SK-N-SH treated with all-trans-retinoic acid at 6 μM for 48 hours (cell line): Measurements from ENCODE around the gene LLGL2.

Experiments
- ATAC-seq: fragments of 200-7000 bp; cut with Tn5 transposase; 3 replicates; pipeline ENCODE4 v1.9.1; 2020; ENCODE audit warnings: mild to moderate bottlenecking, moderate library complexity
- ARNTL ChIP-seq: fragments of 450-650 bp; formaldehyde crosslinking; IDR thresholded peaks from 2 replicates; pipeline ENCODE4 v1.5.0; 2020; ENCODE audit warnings: low read depth, mild to moderate bottlenecking, moderate library complexity, borderline replicate concordance
- BACH2 ChIP-seq: fragments of 250-450 bp; sonication (Bioruptor Pico); IDR thresholded peaks from 2 replicates; pipeline ENCODE4 v1.9.0; 2021; ENCODE audit warnings: mild to moderate bottlenecking, borderline replicate concordance
- CREB5 ChIP-seq: fragments of 250-450 bp; sonication (Bioruptor Pico); IDR thresholded peaks from 2 replicates; pipeline ENCODE4 v1.5.1; 2020; ENCODE audit warnings: low read depth, mild to moderate bottlenecking, moderate library complexity
- CSDC2 ChIP-seq: fragments of 250-450 bp; sonication (Bioruptor Pico); IDR thresholded peaks from 2 replicates; pipeline ENCODE4 v1.5.0; 2020; ENCODE audit warnings: mild to moderate bottlenecking, moderate library complexity
- ESRRG ChIP-seq: fragments of 250-450 bp; sonication (Bioruptor Pico); IDR thresholded peaks from 2 replicates; pipeline ENCODE4 v1.6.1; 2021; ENCODE audit warnings: mild to moderate bottlenecking
- GLIS3 ChIP-seq: fragments of 250-450 bp; sonication (Bioruptor Pico); IDR thresholded peaks from 2 replicates; pipeline ENCODE4 v1.5.0; 2020; ENCODE audit warnings: mild to moderate bottlenecking, moderate library complexity
- OSR1 ChIP-seq: fragments of 250-450 bp; sonication (Bioruptor Pico); IDR thresholded peaks from 2 replicates; pipeline ENCODE4 v1.8.0; 2022; ENCODE audit warnings: moderate library complexity, mild to moderate bottlenecking, inconsistent platforms
- PPARA ChIP-seq: fragments of 250-450 bp; sonication (Bioruptor Pico); IDR thresholded peaks from 2 replicates; pipeline ENCODE4 v1.5.0; 2020; ENCODE audit warnings: mild to moderate bottlenecking, borderline replicate concordance
- RARB ChIP-seq: fragments of 250-450 bp; sonication (Bioruptor Pico); IDR thresholded peaks from 2 replicates; pipeline ENCODE4 v1.8.0; 2021; ENCODE audit warnings: mild to moderate bottlenecking, moderate library complexity
- SNAI2 ChIP-seq: fragments of 250-450 bp; sonication (Bioruptor Pico); IDR thresholded peaks from 2 replicates; pipeline ENCODE4 v1.5.0; 2020; ENCODE audit warnings: mild to moderate bottlenecking, moderate library complexity
- TCF4 ChIP-seq: fragments of 250-450 bp; sonication (Bioruptor Pico); IDR thresholded peaks from 2 replicates; pipeline ENCODE4 v1.8.0; 2021; ENCODE audit warnings: mild to moderate bottlenecking, moderate library complexity, borderline replicate concordance
- TSHZ2 ChIP-seq: fragments of 250-450 bp; sonication (Bioruptor Pico); IDR thresholded peaks from 2 replicates; pipeline ENCODE4 v1.5.0; 2020; ENCODE audit warnings: mild to moderate bottlenecking, moderate library complexity
- ZC3H10 ChIP-seq: fragments of 250-450 bp; sonication (Bioruptor Pico); IDR thresholded peaks from 2 replicates; pipeline ENCODE4 v1.5.1; 2021; ENCODE audit warnings: mild to moderate bottlenecking, moderate library complexity
- ZFP3 ChIP-seq: fragments of 250-450 bp; sonication (Bioruptor Pico); IDR thresholded peaks from 2 replicates; pipeline ENCODE4 v1.5.0; 2020; ENCODE audit warnings: mild to moderate bottlenecking, moderate library complexity
- ZFP30 ChIP-seq: fragments of 450-650 bp; formaldehyde crosslinking; IDR thresholded peaks from 2 replicates; pipeline ENCODE4 v1.5.0; 2022; ENCODE audit warnings: mild to moderate bottlenecking, moderate library complexity
- ZNF565 ChIP-seq: fragments of 450-650 bp; formaldehyde crosslinking; conservative IDR thresholded peaks from 2 replicates; pipeline ENCODE4 v1.5.0; 2020; ENCODE audit warnings: low read depth, mild to moderate bottlenecking, moderate library complexity
- ZNF70 ChIP-seq: fragments of 450-650 bp; formaldehyde crosslinking; IDR thresholded peaks from 2 replicates; pipeline ENCODE4 v1.5.0; 2020; ENCODE audit warnings: mild to moderate bottlenecking, moderate library complexity
- ZNF8 ChIP-seq: fragments of 450-650 bp; formaldehyde crosslinking; IDR thresholded peaks from 2 replicates; pipeline ENCODE4 v1.5.0; 2020; ENCODE audit warnings: mild to moderate bottlenecking, moderate library complexity
- TF ChIP-seq, protein P1 (sequence below): fragments of 250-450 bp; sonication (Bioruptor Pico); IDR thresholded peaks from 2 replicates; pipeline ENCODE4 v1.8.0; 2020; ENCODE audit warnings: mild to moderate bottlenecking, moderate library complexity, borderline replicate concordance
- TF ChIP-seq, protein P2 (sequence below): fragments of 250-450 bp; sonication (Bioruptor Pico); IDR thresholded peaks from 2 replicates; pipeline ENCODE4 v1.8.0; 2021; ENCODE audit warnings: low read depth, mild to moderate bottlenecking, moderate library complexity, borderline replicate concordance
- TF ChIP-seq, protein P3 (sequence below): fragments of 250-450 bp; sonication (Bioruptor Pico); IDR thresholded peaks from 2 replicates; pipeline ENCODE4 v1.5.1; 2021; ENCODE audit warnings: mild to moderate bottlenecking, moderate library complexity

Gene LLGL2

GRCh38 chr17:75535871-75536270, 10.4 kb downstream of the LLGL2 start:
- TF ChIP-seq ZFP3 (CRISPR knock-in tag) = no peak
- TF ChIP-seq ZC3H10 (CRISPR knock-in tag) = no peak
- no peak for TF ChIP-seq TCF4 (CRISPR knock-in tag)
- no peak for ATAC-seq

DNA sequence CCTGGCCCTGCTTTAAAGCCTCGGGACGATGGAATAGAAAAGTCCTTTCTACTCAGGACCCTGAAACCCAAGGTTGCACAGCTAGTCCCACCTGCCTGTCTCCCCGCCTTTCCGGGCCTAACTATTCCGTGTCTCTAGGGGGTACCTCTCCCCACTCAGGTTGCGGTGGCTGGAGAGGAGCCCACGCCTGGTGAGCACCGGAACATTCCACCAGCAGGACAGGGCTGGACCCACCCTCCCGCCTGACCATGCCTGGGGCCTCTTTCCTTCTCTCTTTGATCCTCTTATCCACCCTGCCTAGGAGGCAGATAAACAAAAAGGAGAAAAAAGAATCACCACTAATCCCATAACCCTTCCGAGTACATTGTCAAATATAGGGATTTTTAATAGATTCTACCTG, 10.9 kb downstream of the LLGL2 start:
- ATAC-seq = no peak
- TF ChIP-seq RARB (CRISPR knock-in tag) (no peak), CSDC2 (CRISPR knock-in tag) (no peak), ESRRG (no peak), SNAI2 (CRISPR knock-in tag) (no peak), BACH2 (CRISPR knock-in tag) (no peak), ZFP30 (CRISPR knock-in tag) (no peak), ZNF8 (CRISPR knock-in tag) (no peak), ZFP3 (CRISPR knock-in tag) (no peak), OSR1 (no peak), TCF4 (CRISPR knock-in tag) (no peak), TSHZ2 (CRISPR knock-in tag) (no peak), GLIS3 (CRISPR knock-in tag) (no peak), ARNTL (CRISPR knock-in tag) (no peak), PPARA (CRISPR knock-in tag) (no peak), ZNF565 (CRISPR knock-in tag) (no peak)
- TF ChIP-seq, protein P1, sequence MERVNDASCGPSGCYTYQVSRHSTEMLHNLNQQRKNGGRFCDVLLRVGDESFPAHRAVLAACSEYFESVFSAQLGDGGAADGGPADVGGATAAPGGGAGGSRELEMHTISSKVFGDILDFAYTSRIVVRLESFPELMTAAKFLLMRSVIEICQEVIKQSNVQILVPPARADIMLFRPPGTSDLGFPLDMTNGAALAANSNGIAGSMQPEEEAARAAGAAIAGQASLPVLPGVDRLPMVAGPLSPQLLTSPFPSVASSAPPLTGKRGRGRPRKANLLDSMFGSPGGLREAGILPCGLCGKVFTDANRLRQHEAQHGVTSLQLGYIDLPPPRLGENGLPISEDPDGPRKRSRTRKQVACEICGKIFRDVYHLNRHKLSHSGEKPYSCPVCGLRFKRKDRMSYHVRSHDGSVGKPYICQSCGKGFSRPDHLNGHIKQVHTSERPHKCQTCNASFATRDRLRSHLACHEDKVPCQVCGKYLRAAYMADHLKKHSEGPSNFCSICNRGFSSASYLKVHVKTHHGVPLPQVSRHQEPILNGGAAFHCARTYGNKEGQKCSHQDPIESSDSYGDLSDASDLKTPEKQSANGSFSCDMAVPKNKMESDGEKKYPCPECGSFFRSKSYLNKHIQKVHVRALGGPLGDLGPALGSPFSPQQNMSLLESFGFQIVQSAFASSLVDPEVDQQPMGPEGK (CRISPR knock-in tag) = no peak
- TF ChIP-seq, protein P2, sequence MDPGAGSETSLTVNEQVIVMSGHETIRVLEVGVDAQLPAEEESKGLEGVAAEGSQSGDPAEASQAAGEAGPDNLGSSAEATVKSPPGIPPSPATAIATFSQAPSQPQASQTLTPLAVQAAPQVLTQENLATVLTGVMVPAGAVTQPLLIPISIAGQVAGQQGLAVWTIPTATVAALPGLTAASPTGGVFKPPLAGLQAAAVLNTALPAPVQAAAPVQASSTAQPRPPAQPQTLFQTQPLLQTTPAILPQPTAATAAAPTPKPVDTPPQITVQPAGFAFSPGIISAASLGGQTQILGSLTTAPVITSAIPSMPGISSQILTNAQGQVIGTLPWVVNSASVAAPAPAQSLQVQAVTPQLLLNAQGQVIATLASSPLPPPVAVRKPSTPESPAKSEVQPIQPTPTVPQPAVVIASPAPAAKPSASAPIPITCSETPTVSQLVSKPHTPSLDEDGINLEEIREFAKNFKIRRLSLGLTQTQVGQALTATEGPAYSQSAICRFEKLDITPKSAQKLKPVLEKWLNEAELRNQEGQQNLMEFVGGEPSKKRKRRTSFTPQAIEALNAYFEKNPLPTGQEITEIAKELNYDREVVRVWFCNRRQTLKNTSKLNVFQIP (CRISPR knock-in tag) = no peak
- TF ChIP-seq, protein P3, sequence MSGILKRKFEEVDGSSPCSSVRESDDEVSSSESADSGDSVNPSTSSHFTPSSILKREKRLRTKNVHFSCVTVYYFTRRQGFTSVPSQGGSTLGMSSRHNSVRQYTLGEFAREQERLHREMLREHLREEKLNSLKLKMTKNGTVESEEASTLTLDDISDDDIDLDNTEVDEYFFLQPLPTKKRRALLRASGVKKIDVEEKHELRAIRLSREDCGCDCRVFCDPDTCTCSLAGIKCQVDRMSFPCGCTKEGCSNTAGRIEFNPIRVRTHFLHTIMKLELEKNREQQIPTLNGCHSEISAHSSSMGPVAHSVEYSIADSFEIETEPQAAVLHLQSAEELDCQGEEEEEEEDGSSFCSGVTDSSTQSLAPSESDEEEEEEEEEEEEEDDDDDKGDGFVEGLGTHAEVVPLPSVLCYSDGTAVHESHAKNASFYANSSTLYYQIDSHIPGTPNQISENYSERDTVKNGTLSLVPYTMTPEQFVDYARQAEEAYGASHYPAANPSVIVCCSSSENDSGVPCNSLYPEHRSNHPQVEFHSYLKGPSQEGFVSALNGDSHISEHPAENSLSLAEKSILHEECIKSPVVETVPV (CRISPR knock-in tag) = no peak

GRCh38 chr17:75539967-75540729, 14.7 kb downstream of the LLGL2 start:
- peak; percentile 37 for ATAC-seq
- TF ChIP-seq SNAI2 (CRISPR knock-in tag) (no peak), CSDC2 (CRISPR knock-in tag) (no peak), ZNF70 (CRISPR knock-in tag) (no peak), CREB5 (CRISPR knock-in tag) (no peak), ZNF565 (CRISPR knock-in tag) (no peak)
- TF ChIP-seq, protein P3 (CRISPR knock-in tag) = no peak
